ENCODE measurements around the gene MKRN2. TPM values are rescaled to one million over a fixed set of nuclear protein-coding genes. Genes with fewer than 3 reads are reported as not detected.

Gene MKRN2
- total RNA-seq (2022; extraction: Qiagen RNA extraction; ENCODE audit: low read depth): 22.5 to 24.9 TPM (median 23.9 TPM) in 5 replicates

GRCh38 chr3:12556690-12557472 lies at the start of gene MKRN2:
Gene MKRN2 (plus strand): TSS chr3:12557087. CDS start chr3:12557151, 64 bp downstream.

DNA sequence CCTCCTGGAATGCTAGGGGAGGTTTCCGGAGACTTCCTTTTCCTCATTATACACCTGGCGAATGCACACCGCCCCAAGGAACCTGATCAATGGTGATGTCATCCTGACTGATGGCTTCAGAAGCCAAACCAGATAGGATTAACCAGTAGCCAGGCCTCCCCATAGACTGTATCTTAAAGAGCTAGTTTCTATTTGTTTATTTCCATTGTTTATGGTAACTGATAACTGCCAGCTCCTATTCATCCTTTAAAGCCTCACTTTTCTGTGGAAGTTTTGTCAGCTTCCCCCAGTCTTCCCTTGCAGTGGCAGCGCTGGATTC lies 11.5 kb upstream of the MKRN2 start, which contains the start of gene MKRN2OS:
Gene MKRN2OS (minus strand): TSS at position 27 of the 319 bp plus-strand sequence. CDS start 35 bp downstream, outside the sequence.

Other genes with a start within 250 kb of the MKRN2 start
- gene TSEN2, start 72.6 kb upstream of the MKRN2 start, total RNA-seq (2022; extraction: Qiagen RNA extraction; ENCODE audit: low read depth): 16.9 to 21.1 TPM (median 19.7 TPM) in 5 replicates
- not detected in 5 replicates for gene MKRN2OS, start 11.6 kb upstream of the MKRN2 start, total RNA-seq (2022; extraction: Qiagen RNA extraction; ENCODE audit: low read depth)
- gene RAF1, start 107.0 kb downstream of the MKRN2 start, total RNA-seq (2022; extraction: Qiagen RNA extraction; ENCODE audit: low read depth): 58.2 to 62.8 TPM (median 60.8 TPM) in 5 replicates
- gene TMEM40, start 202.2 kb downstream of the MKRN2 start, total RNA-seq (2022; extraction: Qiagen RNA extraction; ENCODE audit: low read depth): 0.23 to 0.55 TPM (median 0.42 TPM) in 5 replicates
- gene CAND2, start 239.6 kb downstream of the MKRN2 start, total RNA-seq (2022; extraction: Qiagen RNA extraction; ENCODE audit: low read depth): 0.26 to 0.51 TPM (median 0.32 TPM) in 5 replicates

Measured in A549 treated with DMSO at 1 μM for 4 hours (cell line).